Dedifferentiated amniotic fluid mesenchymal stem cell (primary cell): ENCODE results near the gene OR11L1.

Experiments used
- DNase-seq: peaks from one replicate; pipeline ENCODE4 v3.0.0-alpha.2; 2016; ENCODE audit errors: extremely low spot score

Gene OR11L1

DNA sequence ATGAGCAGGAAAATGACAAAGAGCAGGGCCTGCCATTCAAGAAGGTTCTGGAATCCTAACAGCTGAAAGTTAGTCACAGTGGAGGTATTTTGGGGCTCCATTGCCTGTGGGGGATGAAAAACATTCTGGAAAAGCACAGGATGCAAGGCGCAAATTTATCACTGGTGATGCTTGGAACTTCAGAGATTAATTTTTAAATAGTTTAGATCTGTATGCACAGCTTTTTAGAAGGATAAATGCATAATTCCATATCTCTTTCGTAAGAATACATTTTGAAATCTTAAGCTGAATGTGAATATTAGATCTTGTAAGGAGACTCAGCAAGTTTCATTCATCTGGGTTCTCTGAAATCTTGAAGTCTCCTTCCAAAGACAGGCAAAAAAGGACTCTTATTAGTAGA, at the start of gene OR11L1:
OR11L1 (minus strand) TSS at position 101 of the 400 bp plus-strand sequence; CDS start at position 101, 0 bp downstream.
- no peak for DNase-seq

GRCh38 chr1:247884797-247885413, 43.2 kb upstream of the OR11L1 start:
- DNase-seq: no peak

DNA sequence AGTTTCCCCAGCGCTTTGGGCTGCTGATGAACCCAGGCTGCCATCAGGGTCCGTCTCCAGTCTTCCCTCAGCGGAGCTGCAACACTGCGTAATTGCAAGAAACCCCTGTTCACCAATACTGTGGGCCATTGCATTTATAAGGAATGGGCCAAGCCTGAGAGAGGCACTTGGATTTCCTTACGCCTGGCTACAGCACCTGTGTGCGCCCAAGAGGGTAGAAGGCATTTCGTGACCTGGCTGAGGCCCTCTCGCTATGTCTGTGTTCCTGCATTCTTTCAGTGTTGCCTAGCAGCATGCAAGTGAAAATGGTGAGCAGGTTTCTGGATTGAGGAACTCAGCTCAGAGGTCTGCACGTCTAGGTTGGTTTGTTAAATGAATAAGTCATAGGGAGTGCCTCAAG, 41.6 kb upstream of the OR11L1 start:
- DNase-seq: no peak

DNA sequence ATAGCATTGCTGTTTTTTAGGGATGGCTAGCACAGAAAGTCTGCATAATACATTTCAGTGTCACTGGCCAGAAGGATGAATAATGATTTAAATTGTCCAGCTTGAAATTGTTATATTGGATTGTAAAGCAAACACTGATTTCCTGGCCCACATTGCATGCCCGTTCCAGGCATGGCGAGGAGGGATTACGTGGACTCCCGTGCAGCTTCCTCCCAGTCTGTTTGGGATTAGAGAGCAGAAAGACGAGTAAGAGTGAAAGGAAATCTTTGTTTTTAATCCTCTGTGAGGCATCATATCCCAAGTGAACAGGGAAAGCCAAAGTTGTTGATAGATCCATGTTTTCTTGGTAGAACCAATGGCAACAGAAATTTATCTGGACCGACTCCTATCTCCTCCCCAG, 23.7 kb upstream of the OR11L1 start:
- DNase-seq: no peak

DNA sequence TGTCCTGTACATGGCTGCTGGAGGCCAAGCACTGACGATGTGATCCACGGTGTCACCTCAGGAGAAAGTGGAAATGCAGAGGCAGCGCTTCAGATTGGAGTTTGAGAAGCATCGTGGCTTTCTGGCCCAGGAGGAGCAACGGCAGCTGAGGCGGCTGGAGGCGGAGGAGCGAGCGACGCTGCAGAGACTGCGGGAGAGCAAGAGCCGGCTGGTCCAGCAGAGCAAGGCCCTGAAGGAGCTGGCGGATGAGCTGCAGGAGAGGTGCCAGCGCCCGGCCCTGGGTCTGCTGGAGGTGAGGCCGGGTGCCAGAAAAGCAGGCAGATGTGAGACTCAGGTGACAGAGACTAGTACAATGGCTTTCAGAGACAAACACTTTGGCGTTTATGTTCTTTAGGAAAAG, 22.9 kb upstream of the OR11L1 start:
- no peak for DNase-seq

- no peak for DNase-seq
Observed at GRCh38 chr1:247862756-247863155, 21.1 kb upstream of the OR11L1 start.

- no peak for DNase-seq
Observed at GRCh38 chr1:247857985-247858619, 16.4 kb upstream of the OR11L1 start.

- no peak for DNase-seq
Observed at GRCh38 chr1:247857069-247857984, 15.6 kb upstream of the OR11L1 start, which contains the start of gene TRIM58. TSS of gene TRIM58 (plus strand) at chr1:247857187. CDS start at chr1:247857247, 60 bp downstream.

DNA sequence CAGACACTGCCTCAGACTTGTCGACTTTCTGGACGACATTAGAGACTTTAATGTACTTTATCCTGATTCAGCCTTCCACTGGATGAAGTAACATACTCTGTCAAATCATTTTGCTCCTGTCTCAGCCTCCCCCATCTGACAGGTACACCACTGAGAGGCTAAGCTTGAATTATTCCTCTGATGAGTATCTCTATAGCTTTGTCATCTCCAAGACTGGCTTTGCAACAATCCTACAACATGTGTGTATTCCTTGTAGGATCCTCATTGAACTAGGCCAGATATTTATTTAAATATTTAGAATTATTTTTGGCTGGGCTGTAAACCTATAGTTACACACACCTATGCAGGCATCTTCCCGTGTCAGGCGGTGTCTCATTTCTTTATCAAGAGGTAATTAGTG, 14.2 kb upstream of the OR11L1 start:
- no peak for DNase-seq

DNA sequence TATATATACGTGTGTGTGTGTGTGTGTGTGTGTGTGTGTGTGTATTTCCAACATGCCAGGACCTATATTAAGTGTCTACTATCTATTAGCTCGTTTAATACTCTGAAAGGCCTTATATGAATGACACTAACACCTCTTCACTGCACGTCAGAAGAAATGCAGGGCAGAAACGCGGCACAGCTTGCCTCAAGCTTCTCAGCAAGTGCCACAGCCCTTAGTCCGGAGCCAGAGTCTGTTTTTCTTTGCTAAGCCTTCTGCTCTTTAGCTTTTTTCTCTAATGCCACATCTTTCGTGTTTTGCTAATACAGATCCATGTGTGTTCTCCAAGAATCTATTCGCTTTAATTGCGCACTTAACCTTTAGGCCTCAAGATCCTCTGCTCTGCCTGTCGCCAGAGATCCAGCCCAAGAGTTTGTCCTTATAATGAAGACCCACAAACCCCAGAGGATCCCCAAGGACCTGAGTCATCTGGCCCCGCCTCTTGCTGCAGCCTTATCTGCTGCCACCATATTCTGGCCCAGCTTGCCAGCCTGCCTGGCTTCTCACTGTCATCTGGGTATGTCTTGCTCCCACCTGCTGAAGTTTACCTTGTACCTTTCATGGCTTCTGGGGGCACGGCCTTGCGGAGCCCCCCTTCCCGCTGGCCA, 13.3 kb upstream of the OR11L1 start:
- no peak for DNase-seq

DNA sequence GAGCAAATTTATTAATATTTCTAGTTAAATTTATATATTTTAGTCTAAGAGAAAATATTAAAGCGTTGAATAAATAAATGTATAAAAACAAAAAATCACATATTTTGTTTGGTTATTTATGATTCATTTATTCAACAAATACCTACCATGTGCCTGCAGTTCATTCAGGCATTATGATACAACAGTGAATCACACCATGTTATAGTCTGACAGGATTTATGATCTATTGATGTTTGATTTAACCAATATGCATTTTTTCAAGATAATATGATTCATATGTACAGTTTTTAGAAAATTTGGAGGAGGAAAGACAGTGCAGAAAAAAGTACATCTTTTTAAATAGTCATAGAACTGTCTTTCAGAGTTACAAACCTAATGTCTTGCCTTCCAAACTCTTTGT, 7.9 kb upstream of the OR11L1 start:
- no peak for DNase-seq

DNA sequence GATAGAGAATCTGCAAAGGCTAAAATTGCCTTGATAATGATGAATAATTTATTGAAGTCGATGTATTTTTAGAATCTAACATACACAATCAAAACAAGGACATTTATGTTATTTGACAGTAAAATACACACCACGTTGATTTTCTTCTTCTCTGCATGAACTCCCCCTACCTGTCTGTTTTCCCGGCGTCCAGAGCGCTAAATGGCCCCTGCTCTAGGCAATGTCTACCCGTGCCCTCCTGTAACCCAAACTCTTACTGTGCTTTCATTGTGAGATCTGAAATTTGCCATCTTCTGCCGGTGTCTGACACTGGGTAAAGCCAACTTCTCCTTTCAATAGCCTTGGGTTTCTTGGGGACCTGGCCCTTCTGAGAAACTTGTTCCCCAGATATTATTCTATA, 6.7 kb upstream of the OR11L1 start:
- DNase-seq: no peak

- DNase-seq: no peak
Observed at GRCh38 chr1:247845693-247846017, 4.0 kb upstream of the OR11L1 start.

GRCh38 chr1:247845011-247845692, 3.5 kb upstream of the OR11L1 start:
- DNase-seq: no peak

DNA sequence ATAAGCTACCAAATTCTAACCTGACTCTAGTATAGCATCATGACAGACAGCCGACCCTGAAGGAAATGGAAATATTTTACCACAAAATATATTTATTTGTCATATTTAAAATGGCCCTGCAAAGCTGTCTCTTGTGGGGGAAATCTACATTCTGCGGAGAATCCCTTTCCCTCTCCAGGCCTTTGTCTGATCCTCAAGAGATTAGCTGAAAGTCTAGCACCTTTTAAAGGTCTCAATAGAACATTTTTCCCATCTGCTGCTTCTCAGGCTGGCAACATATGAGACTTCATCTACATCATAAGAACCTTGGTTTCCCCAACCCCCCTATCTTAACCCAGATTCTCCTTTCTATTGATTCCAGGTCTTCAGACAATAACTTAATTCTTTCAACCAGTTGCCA, 1.7 kb upstream of the OR11L1 start:
- no peak for DNase-seq

- no peak for DNase-seq
Observed at GRCh38 chr1:247840818-247841217, 878 bp downstream of the OR11L1 start.

DNA sequence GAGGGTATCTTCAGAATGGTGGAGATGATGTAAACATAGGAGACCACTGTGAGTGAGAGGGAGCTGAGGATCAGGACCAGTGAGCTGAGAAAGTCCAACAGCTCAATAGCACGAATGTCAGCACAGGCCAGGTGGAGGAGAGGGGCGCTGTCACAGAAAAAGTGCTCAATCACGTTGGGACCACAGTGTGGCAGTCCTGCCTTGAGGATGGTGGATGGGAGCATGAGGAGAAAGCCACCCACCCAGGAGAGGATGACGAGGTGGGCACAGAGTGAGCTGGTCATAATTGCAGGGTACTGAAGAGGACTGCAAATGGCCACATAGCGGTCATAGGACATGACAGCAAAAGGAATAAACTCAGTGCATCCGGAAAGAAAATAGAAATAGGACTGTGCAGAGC, 8.1 kb downstream of the OR11L1 start:
- DNase-seq: no peak

DNA sequence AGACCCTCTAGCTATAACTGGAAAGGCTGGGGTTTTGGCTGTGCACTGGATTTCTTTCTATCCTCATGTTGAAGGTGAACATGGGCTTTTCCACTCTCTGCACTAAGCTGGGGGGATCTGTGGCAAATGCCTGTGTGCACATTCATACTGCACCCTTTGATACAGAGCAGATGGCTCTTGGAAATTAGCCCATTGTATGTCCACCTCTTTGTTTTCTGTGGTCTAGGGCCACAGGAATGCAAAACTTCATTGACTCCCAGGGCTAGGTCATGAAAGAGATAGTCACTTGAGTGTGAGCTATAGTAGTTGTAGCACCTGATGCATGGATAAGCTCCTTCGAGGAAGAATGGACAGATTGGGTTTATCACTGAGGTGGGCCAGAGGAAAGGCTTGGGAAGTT, 12.0 kb downstream of the OR11L1 start:
- no peak for DNase-seq

- no peak for DNase-seq
Observed at GRCh38 chr1:247825362-247825761, 16.3 kb downstream of the OR11L1 start.

- no peak for DNase-seq
Observed at GRCh38 chr1:247824023-247824422, 17.7 kb downstream of the OR11L1 start, which contains the start of gene OR14A16. TSS of gene OR14A16 (minus strand) at chr1:247824119. CDS start at chr1:247815729, 8,390 bp downstream.

GRCh38 chr1:247822060-247822459, 19.6 kb downstream of the OR11L1 start:
- DNase-seq: no peak

GRCh38 chr1:247812637-247813036, 29.1 kb downstream of the OR11L1 start:
- DNase-seq: no peak
